Spleen (tissue), 7 donors: ENCODE measurements around the gene HSPB8.

Experiments used
- CTCF ChIP-seq, 11 experiments: fragments of 200-600 bp in 7 of 11; fragments of 450-650 bp in 4 of 11; sonication (generic) in 4 of 11; IDR thresholded peaks in 8 of 11; conservative IDR thresholded peaks in 3 of 11; 1 replicate in 7 of 11; 2 replicates in 4 of 11; pipeline versions ENCODE4 v1.4.0 to v1.8.0; 2016 to 2021; ENCODE audit warnings: antibody characterized with exemption in 11 of 11, inconsistent platforms in 4 of 11, mild to moderate bottlenecking in 1 of 11
- POLR2A ChIP-seq, 3 donors: fragments of 450-650 bp; IDR thresholded peaks; one replicate each; pipeline ENCODE4 v1.5.1; 2017; ENCODE audit warnings: antibody characterized with exemption in 3 of 3, mild to moderate bottlenecking in 1 of 3
- POLR2AphosphoS5 ChIP-seq, 3 donors: sonication (generic); formaldehyde crosslinking; IDR thresholded peaks; one replicate each; pipeline ENCODE4 v1.5.1; 2017; ENCODE audit warnings: antibody characterized with exemption in 3 of 3
- donor health status: DM: no; HTN: no; CAD: no; lungs with moderate emphysema.
- donor health status: DM: no; HTN: no; CAD: no.
- donor health status: DM: no; HTN: no; CAD: no.

- TF ChIP-seq CTCF (IDR thresholded peaks at IDR 0.05 in 8 of 11, conservative IDR thresholded peaks at IDR 0.05 in 3 of 11) (no peak), POLR2AphosphoS5 (IDR thresholded peaks at IDR 0.05) (no peak), POLR2A (IDR thresholded peaks at IDR 0.05) (no peak)
These were observed 44.3 kb upstream of the HSPB8 start for GRCh38 chr12:119134284-119135072.
